ENCODE data around the gene PPP1R16B. TPM values are rescaled to one million over a fixed set of nuclear protein-coding genes. Genes with fewer than 3 reads are reported as not detected.
"Not testable (repeated sequence)": the region's sequence is repeated elsewhere in the genome, so short reads cannot be mapped to it uniquely, and the experiment has no call there.

The PPP1R16B gene
- total and polyA plus RNA-seq, 3 donors from 2014 or later, result 1.2 to 3.7 (median 1.3) TPM

GRCh38 chr20:38856570-38856969 is 51.1 kb downstream of the PPP1R16B start:
- 87 to 95% methylated on average over 2 of the region's 2 CpGs for WGBS, 2 donors
- no peak overlapping the region for H3K27ac ChIP-seq
- H3K4me1 ChIP-seq, result no peaks in the 10 kb centered on the region
- DNase-seq, result no peak
- intact Hi-C loops (cut with DNase I; ENCODE audit: low total_unique reads), result no loop called here
- H3K9me3 ChIP-seq, result no peaks in the 10 kb centered on the region
- no peak overlapping the region for H3K4me3 ChIP-seq
- no peaks in the 10 kb centered on the region for H3K27me3 ChIP-seq
- no peaks in the 10 kb centered on the region for H3K36me3 ChIP-seq (ENCODE audit: low read depth, missing control alignments)
- no peak for TF ChIP-seq CTCF (IDR thresholded peaks at IDR 0.05)
- TF ChIP-seq POLR2A (IDR thresholded peaks at IDR 0.05), result no peak

GRCh38 chr20:38857703-38858102 is 52.2 kb downstream of the PPP1R16B start:
- Histone ChIP-seq H3K4me3 (no peak overlapping the region), H3K4me1 (no peaks in the 10 kb centered on the region), H3K27me3 (no peaks in the 10 kb centered on the region), H3K27ac (no peak overlapping the region), H3K9me3 (no peaks in the 10 kb centered on the region), H3K36me3 (ENCODE audit: low read depth, missing control alignments) (no peaks in the 10 kb centered on the region)
- intact Hi-C loops (cut with DNase I; ENCODE audit: low total_unique reads), result no loop called here
- TF ChIP-seq CTCF (IDR thresholded peaks at IDR 0.05) (no peak), POLR2A (IDR thresholded peaks at IDR 0.05) (no peak)
- no peak for DNase-seq
- 87% methylated on average over 7 of the region's 7 CpGs for WGBS, 2 donors

- Histone ChIP-seq H3K9me3 (no peaks in the 10 kb centered on the region), H3K27me3 (no peaks in the 10 kb centered on the region), H3K27ac (no peak overlapping the region), H3K4me3 (no peak overlapping the region), H3K36me3 (ENCODE audit: low read depth, missing control alignments) (no peaks in the 10 kb centered on the region), H3K4me1 (no peaks in the 10 kb centered on the region)
- 75 to 76% methylated on average over 9 of the region's 9 CpGs for WGBS, 2 donors
- TF ChIP-seq CTCF (IDR thresholded peaks at IDR 0.05), result no peak
- TF ChIP-seq POLR2A (IDR thresholded peaks at IDR 0.05), result no peak
- no peak for DNase-seq
- intact Hi-C loops (cut with DNase I; ENCODE audit: low total_unique reads), result no loop called here
Observed at GRCh38 chr20:38859070-38859690, 53.7 kb downstream of the PPP1R16B start.

- 89 to 94% methylated on average over 4 of the region's 4 CpGs for WGBS, 2 donors
Observed at GRCh38 chr20:38859857-38860256, 54.4 kb downstream of the PPP1R16B start.

GRCh38 chr20:38861071-38861401 is 55.5 kb downstream of the PPP1R16B start:
- DNase-seq, result no peak
- no peak overlapping the region for H3K4me3 ChIP-seq
- 67 to 92% methylated on average over 1 of the region's 1 CpG for WGBS, 2 donors
- H3K27me3 ChIP-seq, result no peaks in the 10 kb centered on the region
- TF ChIP-seq CTCF (IDR thresholded peaks at IDR 0.05) (no peak), POLR2A (IDR thresholded peaks at IDR 0.05) (no peak)
- no peaks in the 10 kb centered on the region for H3K9me3 ChIP-seq
- no peaks in the 10 kb centered on the region for H3K4me1 ChIP-seq
- H3K36me3 ChIP-seq (ENCODE audit: low read depth, missing control alignments), result no peaks in the 10 kb centered on the region
- no peak overlapping the region for H3K27ac ChIP-seq
- intact Hi-C loops (cut with DNase I; ENCODE audit: low total_unique reads), result no loop called here

More at GRCh38 chr20:38859857-38860256, 54.4 kb downstream of the PPP1R16B start:
- H3K27me3 ChIP-seq; H3K36me3 ChIP-seq (ENCODE audit: low read depth, missing control alignments); H3K4me1 ChIP-seq; H3K27ac ChIP-seq; intact Hi-C loops (cut with DNase I; ENCODE audit: low total_unique reads); H3K4me3 ChIP-seq; H3K9me3 ChIP-seq; DNase-seq: not testable (repeated sequence)
